ENCODE results near the gene PRDX2. TPM values are rescaled to one million over a fixed set of nuclear protein-coding genes. Genes with fewer than 3 reads are reported as not detected.

PRDX2 gene
- total RNA-seq, 4 donors from 2014 or later = 129 to 182 (median 163) TPM

GRCh38 chr19:12789904-12790619, 11.5 kb downstream of the PRDX2 start:
- no peaks in the 10 kb centered on the region for H3K9me3 ChIP-seq
- no peaks in the 10 kb centered on the region for H3K36me3 ChIP-seq
- H3K4me1 ChIP-seq = peaks cover 0 to 65% (median 50%) of the 10 kb centered on the region in 4 donors
- peak; percentile 90 to 93 for DNase-seq (ENCODE audit: low spot score in 2 of 2)
- TF ChIP-seq EP300 (IDR thresholded peaks at IDR 0.05) (peak; percentile 84 to 99), POLR2A (IDR thresholded peaks at IDR 0.05) (peak; percentile 94), CTCF (IDR thresholded peaks at IDR 0.05) (peak in 2 of 5 experiments; percentile 31 to 50)
- peak overlapping the region; percentile 99 to 100 (median 99) for H3K27ac ChIP-seq
- no peaks in the 10 kb centered on the region for H3K27me3 ChIP-seq
- 1 to 3% methylated on average over 17 to 30 of the region's 56 CpGs for WGBS, 2 donors
- H3K4me3 ChIP-seq = peak overlapping the region; percentile 61 to 98 (median 79)

- DNase-seq (ENCODE audit: low spot score in 2 of 2) = no peak
- no peak for TF ChIP-seq EP300 (IDR thresholded peaks at IDR 0.05)
- TF ChIP-seq CTCF (IDR thresholded peaks at IDR 0.05) = no peak
- no peak for TF ChIP-seq POLR2A (IDR thresholded peaks at IDR 0.05)
- H3K27ac ChIP-seq = peak overlapping the region; percentile 99 to 100 (median 99)
- peaks cover 0 to 65% (median 52%) of the 10 kb centered on the region in 4 donors for H3K4me1 ChIP-seq
- H3K27me3 ChIP-seq = no peaks in the 10 kb centered on the region
- peak overlapping the region; percentile 61 to 98 (median 79) for H3K4me3 ChIP-seq
- 1 to 2% methylated on average over 9 to 26 of the region's 46 CpGs for WGBS, 2 donors
- no peaks in the 10 kb centered on the region for H3K36me3 ChIP-seq
- no peaks in the 10 kb centered on the region for H3K9me3 ChIP-seq
Observed at GRCh38 chr19:12789098-12789903, 12.3 kb downstream of the PRDX2 start.

GRCh38 chr19:12788682-12789097, 12.9 kb downstream of the PRDX2 start:
- peak in 1 of 2 donors; percentile 79 for DNase-seq (ENCODE audit: low spot score in 2 of 2)
- 0 to 1% methylated on average over 11 to 12 of the region's 12 CpGs for WGBS, 2 donors
- peak overlapping the region; percentile 57 to 81 (median 69) for H3K4me3 ChIP-seq

GRCh38 chr19:12788042-12788681, 13.4 kb downstream of the PRDX2 start:
- H3K36me3 ChIP-seq = no peaks in the 10 kb centered on the region
- H3K27ac ChIP-seq = peak overlapping the region; percentile 99 to 100 (median 99)
- TF ChIP-seq POLR2A (IDR thresholded peaks at IDR 0.05) (no peak), CTCF (IDR thresholded peaks at IDR 0.05) (no peak), EP300 (IDR thresholded peaks at IDR 0.05) (no peak)
- H3K9me3 ChIP-seq = no peaks in the 10 kb centered on the region
- peak overlapping the region; percentile 57 to 81 (median 69) for H3K4me3 ChIP-seq
- DNase-seq (ENCODE audit: low spot score in 2 of 2) = no peak
- peaks cover 0 to 69% (median 58%) of the 10 kb centered on the region in 4 donors for H3K4me1 ChIP-seq
- 28 to 32% methylated on average over 4 of the region's 4 CpGs for WGBS, 2 donors
- H3K27me3 ChIP-seq = no peaks in the 10 kb centered on the region

More at GRCh38 chr19:12788682-12789097, 12.9 kb downstream of the PRDX2 start:
- Histone ChIP-seq H3K36me3 (no peaks in the 10 kb centered on the region), H3K27ac (peak overlapping the region; percentile 99 to 100 (median 99)), H3K27me3 (no peaks in the 10 kb centered on the region), H3K4me1 (peaks cover 0 to 65% (median 53%) of the 10 kb centered on the region in 4 donors), H3K9me3 (no peaks in the 10 kb centered on the region)
- TF ChIP-seq CTCF (IDR thresholded peaks at IDR 0.05) = no peak
- TF ChIP-seq POLR2A (IDR thresholded peaks at IDR 0.05) = peak in 1 of 2 donors; percentile 13
- TF ChIP-seq EP300 (IDR thresholded peaks at IDR 0.05) = peak in 1 of 2 donors; percentile 74

All from tibial nerve (tissue), 4 donors.